Endothelial cell of umbilical vein (primary cell): ENCODE measurements around the gene DGKI. TPM values are rescaled to one million over a fixed set of nuclear protein-coding genes. Genes with fewer than 3 reads are reported as not detected.

Source experiments
- BruUV-seq: library from RNA; stranded (reverse); fragments of 400-500 nt; replicated peaks from 2 replicates; lab custom pipeline; 2021; lab: Mats Ljungman, UMichigan
- CTCF ChIA-PET: fragments of 300-600, 350-600 bp; sonication (Branson Sonifier 250); formaldehyde crosslinking; loops from one replicate; lab custom pipeline; 2021; ENCODE audit warnings: antibody characterized with exemption, inconsistent platforms; lab: Charles Lee
- POLR2A ChIA-PET: fragments of 300-600, 350-600 bp; sonication (Branson Sonifier 250); formaldehyde crosslinking; loops from one replicate; lab custom pipeline; 2021; ENCODE audit warnings: antibody characterized with exemption, inconsistent platforms; lab: Charles Lee
- DNase-seq: peaks from one replicate; pipeline ENCODE4 v3.0.0-alpha.2; 2011; ENCODE audit warnings: low read depth, low spot score
- FAIRE-seq: peaks from 2 replicates; lab custom pipeline; 2011; peaks lifted over from hg19 to GRCh38; lab: Jason Lieb, UNC
- H2AFZ ChIP-seq: 2 replicates; pipeline ENCODE4 v1.6.0; 2012; ENCODE audit warnings: low read depth, low read length, control low read depth, inconsistent platforms
- H3K27ac ChIP-seq: 2 replicates; pipeline ENCODE4 v1.5.1; 2011; ENCODE audit warnings: low read depth, mild to moderate bottlenecking, control low read depth, low read length, moderate library complexity; ENCODE audit not compliant: insufficient read depth
- H3K27me3 ChIP-seq, 2 experiments: 2 replicates each; pipeline versions ENCODE4 v1.6.0 to v1.6.1; 2011; ENCODE audit warnings: low read length in 2 of 2, mixed read lengths in 1 of 2; ENCODE audit not compliant: control insufficient read depth in 2 of 2, insufficient read depth in 2 of 2
- H3K36me3 ChIP-seq, 2 experiments: 2 replicates in 1 of 2; 3 replicates in 1 of 2; pipeline ENCODE4 v1.5.1; 2011; ENCODE audit warnings: low read length in 2 of 2, mild to moderate bottlenecking in 1 of 2, moderate library complexity in 1 of 2; ENCODE audit not compliant: control insufficient read depth in 2 of 2, insufficient read depth in 2 of 2; ENCODE audit errors: extremely low read depth in 1 of 2
- H3K4me1 ChIP-seq: 3 replicates; pipeline ENCODE4 v1.5.1; 2011; ENCODE audit warnings: mild to moderate bottlenecking, low read length; ENCODE audit not compliant: control insufficient read depth, insufficient read depth; ENCODE audit errors: extremely low read depth
- H3K4me2 ChIP-seq: 2 replicates; pipeline ENCODE4 v1.6.1; 2011; ENCODE audit warnings: low read length, control low read depth, mixed read lengths; ENCODE audit not compliant: insufficient read depth
- H3K4me3 ChIP-seq, 3 experiments: fragments of 200-600 bp in 1 of 3; sonication (generic), shearing (Covaris generic) in 1 of 3; replicated peaks in 1 of 3; 2 replicates each; pipeline ENCODE4 v1.5.1; 2011 to 2016; ENCODE audit warnings: control low read depth in 3 of 3, low read length in 3 of 3, mild to moderate bottlenecking in 2 of 3, inconsistent platforms in 1 of 3, low read depth in 1 of 3, moderate library complexity in 1 of 3; ENCODE audit not compliant: insufficient read depth in 1 of 3
- H3K79me2 ChIP-seq: 2 replicates; pipeline ENCODE4 v1.6.0; 2012; ENCODE audit warnings: low read length, inconsistent platforms; ENCODE audit not compliant: control insufficient read depth, insufficient read depth
- H3K9ac ChIP-seq: replicated peaks from 2 replicates; pipeline ENCODE3; 2011; ENCODE audit warnings: low read length, control low read depth; ENCODE audit not compliant: insufficient read depth; ENCODE audit errors: extremely low read depth
- H3K9me1 ChIP-seq: replicated peaks from 3 replicates; pipeline ENCODE4 v1.6.0; 2011; ENCODE audit warnings: mild to moderate bottlenecking, low read length; ENCODE audit not compliant: control insufficient read depth, insufficient read depth; ENCODE audit errors: extremely low read depth
- H3K9me3 ChIP-seq: replicated peaks from 2 replicates; pipeline ENCODE4 v1.5.1; 2012; ENCODE audit warnings: low read length, inconsistent platforms; ENCODE audit not compliant: control insufficient read depth, insufficient read depth
- H4K20me1 ChIP-seq: replicated peaks from 2 replicates; pipeline ENCODE3; 2011; ENCODE audit warnings: mild to moderate bottlenecking, low read length; ENCODE audit not compliant: control insufficient read depth, insufficient read depth; ENCODE audit errors: extremely low read depth
- CTCF ChIP-seq, 2 donors: IDR thresholded peaks; 1 replicate in 1 of 2; 2 replicates in 1 of 2; pipeline ENCODE4 v1.5.1; 2011; ENCODE audit warnings: low read length in 2 of 2, mild to moderate bottlenecking in 2 of 2, moderate library complexity in 2 of 2, control low read depth in 1 of 2, inconsistent platforms in 1 of 2, low read depth in 1 of 2; ENCODE audit not compliant: insufficient read depth in 1 of 2; ENCODE audit errors: extremely low read depth in 1 of 2
- EZH2 ChIP-seq: IDR thresholded peaks from 2 replicates; pipeline ENCODE4 v1.6.1; 2012; ENCODE audit warnings: borderline replicate concordance, low read depth, mild to moderate bottlenecking, moderate library complexity, low read length, inconsistent platforms; ENCODE audit not compliant: severe bottlenecking
- FOS ChIP-seq: IDR thresholded peaks from 2 replicates; pipeline ENCODE4 v1.6.1; 2011; ENCODE audit warnings: mild to moderate bottlenecking, low read length, moderate library complexity, borderline replicate concordance; ENCODE audit not compliant: insufficient read depth
- GATA2 ChIP-seq: IDR thresholded peaks from 2 replicates; pipeline ENCODE4 v1.7.0; 2011; ENCODE audit warnings: low read depth, mild to moderate bottlenecking, moderate library complexity, mixed read lengths, low read length; ENCODE audit not compliant: insufficient read length, insufficient read depth
- JUN ChIP-seq: IDR thresholded peaks from 2 replicates; pipeline ENCODE4 v1.6.1; 2011; ENCODE audit warnings: borderline replicate concordance, low read depth; ENCODE audit not compliant: insufficient read length, insufficient read depth
- MAX ChIP-seq: IDR thresholded peaks from 2 replicates; pipeline ENCODE4 v1.6.1; 2011; ENCODE audit not compliant: insufficient read depth, insufficient read length
- MYC ChIP-seq: IDR thresholded peaks from one replicate; pipeline ENCODE4 v1.6.1; 2011; ENCODE audit warnings: mild to moderate bottlenecking, low read depth, low read length
- POLR2AphosphoS5 ChIP-seq: IDR thresholded peaks from 2 replicates; pipeline ENCODE4 v1.6.1; 2012; ENCODE audit warnings: low read depth, mild to moderate bottlenecking, control low read depth, low read length, moderate library complexity; ENCODE audit not compliant: insufficient read depth
- dilution Hi-C: fragments of 300-500 bp; cut with MboI; formaldehyde crosslinking; loops from one replicate; pipeline ENCODE4 v1.15.0; 2019; ENCODE audit warnings: low sequenced_read_pairs; ENCODE audit not compliant: extremely low pct_ligation_motif_present
- intact Hi-C: fragments of 100-400 bp; cut with micrococcal nuclease; formaldehyde crosslinking; loops from one replicate; pipeline ENCODE4 v1.10.0; 2022
- polyA plus RNA-seq, 4 experiments: library from polyadenylated mRNA; depleted of rRNA in 3 of 4; stranded (reverse) in 3 of 4; unstranded in 1 of 4; fragments of >200 nt; gene quantifications; 2 replicates each; pipeline versions ENCODE4 v1.2.1 to v1.2.3, GENCODE V29; 2011 to 2012; ENCODE audit warnings: missing spikeins in 1 of 4
- total RNA-seq: library from RNA; stranded (reverse); gene quantifications from 2 replicates; pipeline ENCODE4 v1.2.3, GENCODE V29; 2021

The DGKI gene
- total and polyA plus RNA-seq, 2 donors (not counting 3 experiments of a cell fraction or from before 2014, with no cell fraction given): 0.11 to 0.51 TPM

GRCh38 chr7:137771273-137771672 is 75.5 kb downstream of the DGKI start:
- intact Hi-C loops (no loop called here), dilution Hi-C loops (no loop called here)
- H3K9ac ChIP-seq: no peak overlapping the region
- DNase-seq: no peak
- FAIRE-seq: no peak
- peaks cover 10% of the 10 kb centered on the region for H3K4me1 ChIP-seq
- H4K20me1 ChIP-seq: no peaks in the 10 kb centered on the region
- CTCF ChIA-PET: interaction anchor here (0.6 kb wide), 1 partner anchor 139 kb away, joined by 3 read pairs; no protein-coding TSS in a partner anchor
- peaks cover 0 to 2% of the 10 kb centered on the region in 2 experiments for H3K27me3 ChIP-seq
- POLR2A ChIA-PET: no interaction called here
- TF ChIP-seq MYC: no peak
- TF ChIP-seq EZH2: no peak
- TF ChIP-seq CTCF (IDR thresholded peaks at IDR 0.05; ENCODE audit: extremely low read depth in 1 of 2, insufficient read depth in 1 of 2, low read depth in 1 of 2, low read length in 2 of 2): no peak
- TF ChIP-seq MAX: no peak
- TF ChIP-seq GATA2: no peak
- no peak for TF ChIP-seq POLR2AphosphoS5
- TF ChIP-seq FOS: no peak
- no peak for TF ChIP-seq JUN
- H3K27ac ChIP-seq: no peak overlapping the region
- H3K9me3 ChIP-seq: no peaks in the 10 kb centered on the region
- H2AFZ ChIP-seq: no peak overlapping the region
- H3K79me2 ChIP-seq: no peaks in the 10 kb centered on the region
- H3K9me1 ChIP-seq: no peaks in the 10 kb centered on the region
- no peak overlapping the region for H3K4me2 ChIP-seq
- no peaks in the 10 kb centered on the region for H3K36me3 ChIP-seq
- BruUV-seq: no TSS peak
- H3K4me3 ChIP-seq: no peak overlapping the region
